GDM1 (cell line): ENCODE measurements around the gene TMIGD3.

ENCODE experiments used
- DNase-seq: peaks from one replicate; lab custom pipeline; 2025; lab: John Stamatoyannopoulos, UW

TMIGD3 gene

GRCh38 chr1:111475701-111476100, 27.7 kb downstream of the TMIGD3 start:
- DNase-seq = no peak

DNA sequence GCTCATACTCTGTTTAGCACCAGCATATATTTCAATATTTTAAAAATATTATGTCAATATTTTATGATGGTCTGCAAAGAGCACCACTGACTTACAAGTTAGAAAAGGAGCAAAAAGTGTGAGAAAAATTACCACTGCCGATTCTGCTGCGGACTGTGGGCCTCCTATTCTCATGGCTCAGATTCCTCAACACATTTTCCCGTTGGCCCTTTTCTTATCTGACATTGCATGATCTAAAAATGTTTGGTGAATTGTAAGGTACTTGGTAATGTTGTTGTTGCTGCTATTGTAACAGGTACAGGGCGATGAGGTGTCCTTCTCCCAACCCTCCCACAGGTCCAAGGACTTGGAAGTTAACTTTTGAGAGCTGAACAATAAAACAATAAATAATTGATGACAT, 28.9 kb downstream of the TMIGD3 start:
- DNase-seq = no peak

DNA sequence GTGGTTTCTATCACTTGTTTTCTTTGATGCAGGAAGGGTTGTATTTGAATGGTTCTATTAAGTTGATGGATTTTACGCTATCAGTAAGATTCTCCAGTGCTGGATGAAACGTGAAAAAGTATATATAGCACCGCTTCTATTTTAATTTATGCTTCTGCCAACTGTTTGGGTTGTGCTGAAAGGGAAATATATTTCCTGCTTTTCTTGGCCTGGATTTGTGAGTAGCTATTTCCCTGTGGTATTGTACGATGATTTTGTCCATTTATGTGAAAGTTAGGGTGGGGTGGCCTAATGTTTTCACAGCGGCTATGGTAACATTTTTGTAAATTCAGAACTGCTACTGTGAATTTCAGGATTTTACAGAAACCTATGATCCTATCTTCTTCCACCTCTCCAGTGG, 29.3 kb downstream of the TMIGD3 start:
- no peak for DNase-seq

- no peak for DNase-seq
Observed at GRCh38 chr1:111471538-111471937, 31.9 kb downstream of the TMIGD3 start.

DNA sequence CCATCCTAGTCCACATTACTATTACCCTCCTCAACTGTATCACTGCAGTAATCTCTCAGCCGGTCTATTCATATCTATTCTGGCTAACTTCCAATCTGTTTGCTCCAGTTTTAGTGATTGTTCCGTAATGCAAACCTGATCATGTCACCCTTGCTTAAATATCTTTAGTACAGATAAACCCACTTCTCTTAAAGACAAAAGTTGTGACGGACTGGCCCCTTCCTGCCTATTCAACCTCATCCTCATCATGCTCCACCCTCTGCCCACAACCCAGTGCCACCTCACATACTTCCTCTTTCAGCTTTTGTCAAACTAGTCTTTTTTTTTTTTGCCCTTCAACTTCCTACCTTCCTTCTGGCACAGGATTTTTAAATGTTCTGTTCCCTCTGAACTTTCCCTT, 32.4 kb downstream of the TMIGD3 start:
- DNase-seq = peak; percentile 89

DNA sequence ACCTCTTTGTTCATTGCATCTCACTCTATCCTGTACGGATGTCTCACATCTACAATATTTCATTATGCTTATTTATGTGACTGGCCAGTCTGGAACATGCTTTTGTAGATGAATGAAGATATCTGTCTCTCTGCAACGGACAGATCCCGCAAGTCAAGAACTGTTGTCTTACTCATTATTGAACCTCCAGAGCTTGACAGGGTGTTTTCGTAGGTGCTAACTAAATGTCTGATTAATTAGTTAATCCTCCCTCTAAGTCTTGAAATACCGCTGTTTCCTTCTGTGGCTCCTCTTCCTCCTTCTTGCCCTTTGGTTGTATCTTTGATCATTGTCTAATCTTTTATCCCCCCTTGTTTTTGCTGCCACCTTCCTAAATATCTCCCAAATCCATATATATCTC, 32.8 kb downstream of the TMIGD3 start:
- DNase-seq = no peak

DNA sequence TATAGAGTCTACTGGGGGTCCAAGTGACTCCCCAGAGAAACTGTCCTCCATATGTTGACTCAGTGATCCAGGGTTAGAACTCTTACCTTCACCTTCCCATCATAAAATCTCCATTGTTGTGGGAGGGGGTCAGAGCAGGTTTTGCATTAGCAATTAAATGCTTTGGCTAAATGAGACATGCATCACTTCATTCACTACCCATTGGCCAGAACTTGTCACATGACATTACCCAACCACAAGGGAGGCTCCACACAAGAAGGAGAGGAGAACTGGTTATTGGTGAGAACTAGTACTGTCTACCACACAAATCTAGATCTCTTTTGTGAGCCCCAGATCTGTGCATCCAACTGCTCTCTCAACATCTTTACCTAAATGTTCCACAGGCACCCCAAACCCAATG, 33.9 kb downstream of the TMIGD3 start:
- no peak for DNase-seq

- no peak for DNase-seq
Observed at GRCh38 chr1:111468717-111469100, 34.7 kb downstream of the TMIGD3 start.

GRCh38 chr1:111467865-111468716, 35.3 kb downstream of the TMIGD3 start:
- no peak for DNase-seq

DNA sequence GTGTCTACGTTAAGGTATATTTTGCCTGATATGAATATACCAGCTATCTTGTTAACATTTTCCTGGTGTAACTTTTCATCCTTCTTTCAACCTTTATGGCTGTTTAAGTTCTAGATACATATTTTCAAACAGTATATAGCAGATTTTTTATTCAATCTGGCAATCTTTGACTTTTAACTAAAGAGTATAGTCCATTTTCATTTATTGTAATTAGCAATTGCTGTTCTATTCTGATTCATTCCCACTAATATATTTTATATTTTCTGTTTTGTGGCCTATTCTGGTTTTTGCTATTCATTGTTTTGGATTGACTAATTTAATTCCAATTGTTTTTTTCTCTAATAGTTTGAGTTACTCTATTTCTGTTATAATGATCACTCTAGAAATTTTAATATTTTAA, 37.0 kb downstream of the TMIGD3 start:
- no peak for DNase-seq

DNA sequence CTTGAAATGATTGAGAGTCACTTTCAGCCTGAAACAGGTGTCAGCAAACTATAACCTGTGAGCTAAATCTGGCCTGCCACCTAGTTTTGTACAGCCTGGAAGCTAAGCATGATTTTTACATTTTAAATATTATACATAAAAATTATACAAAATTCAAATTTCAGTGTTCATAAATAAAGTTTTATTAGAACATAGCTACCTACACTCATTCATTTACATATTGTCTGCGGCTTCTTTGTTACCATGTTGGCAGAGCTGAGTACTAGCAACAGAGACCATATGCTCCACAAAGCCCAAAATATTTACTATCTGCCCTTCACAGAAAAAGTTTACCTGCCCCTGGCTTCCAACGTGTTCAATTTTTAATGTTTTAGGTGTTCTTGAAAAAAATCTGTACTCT, 37.7 kb downstream of the TMIGD3 start:
- no peak for DNase-seq

GRCh38 chr1:111463029-111463683, 40.3 kb downstream of the TMIGD3 start:
- DNase-seq = no peak

- no peak for DNase-seq
Observed at GRCh38 chr1:111462370-111463028, 40.9 kb downstream of the TMIGD3 start.

- DNase-seq = no peak
Observed at GRCh38 chr1:111461765-111462164, 41.7 kb downstream of the TMIGD3 start.

- no peak for DNase-seq
Observed at GRCh38 chr1:111455642-111456031, 47.8 kb downstream of the TMIGD3 start.

GRCh38 chr1:111454859-111455641, 48.4 kb downstream of the TMIGD3 start:
- no peak for DNase-seq

DNA sequence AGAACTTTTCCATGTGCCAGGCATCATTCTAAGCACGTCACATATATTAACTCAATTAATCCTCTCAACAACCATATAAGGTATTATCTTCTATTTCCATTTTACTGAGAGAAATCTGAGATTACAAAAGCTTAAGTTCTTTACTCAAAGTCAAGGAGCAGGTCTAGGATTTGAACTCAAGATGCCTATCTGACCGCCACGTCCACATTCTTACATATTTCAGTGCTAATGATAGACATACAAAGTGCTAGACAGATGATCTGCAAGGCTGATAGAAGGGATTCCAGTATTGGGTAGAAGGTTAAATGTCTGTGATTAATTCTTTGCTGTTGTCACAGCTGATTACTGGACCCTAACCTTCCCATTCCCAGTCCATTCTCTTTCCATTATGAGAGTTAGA, 49.7 kb downstream of the TMIGD3 start:
- no peak for DNase-seq

DNA sequence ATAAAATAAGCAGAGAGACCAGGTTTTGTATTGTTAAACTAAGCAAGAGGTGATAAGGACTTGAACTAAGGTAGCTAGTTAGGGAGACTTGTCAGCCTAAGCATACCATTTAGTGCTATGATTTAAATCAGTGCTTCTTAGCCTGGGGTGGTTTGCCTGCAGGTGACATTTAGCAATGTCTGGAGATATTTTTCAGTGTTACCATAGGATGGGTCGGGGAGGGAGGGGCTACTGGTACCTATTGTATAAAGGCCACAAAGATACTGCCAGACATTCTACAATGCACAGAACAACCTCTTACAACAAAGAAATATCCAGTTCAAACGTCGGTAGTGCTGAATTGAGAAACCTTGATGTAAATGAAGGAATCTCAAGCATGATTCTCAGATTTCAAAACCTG, 50.9 kb downstream of the TMIGD3 start:
- no peak for DNase-seq

DNA sequence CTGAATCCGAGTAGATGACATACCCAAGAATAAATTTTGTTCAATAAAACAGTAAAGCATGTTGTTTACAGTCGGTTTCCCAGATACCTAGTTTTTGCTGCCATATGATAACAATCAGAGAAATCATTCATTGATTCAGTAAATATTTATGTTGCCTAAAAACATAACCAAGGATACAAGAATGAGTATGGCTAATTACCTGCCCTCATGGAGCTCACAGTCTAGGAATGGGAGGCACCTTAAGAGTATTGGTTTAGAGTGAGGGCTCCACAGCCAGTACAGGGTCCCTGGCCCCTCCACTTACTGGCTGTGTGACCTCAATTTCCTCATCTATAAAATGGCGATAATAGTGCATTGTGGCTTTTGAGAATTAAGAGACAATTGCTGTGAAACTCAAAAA, 53.2 kb downstream of the TMIGD3 start:
- no peak for DNase-seq

GRCh38 chr1:111449703-111450017, 53.8 kb downstream of the TMIGD3 start:
- DNase-seq = no peak

GRCh38 chr1:111448918-111449702, 54.3 kb downstream of the TMIGD3 start, which contains the start of the genes ATP5PB and WDR77:
Gene ATP5PB (plus strand): TSS chr1:111449464. CDS start chr1:111449542, 78 bp downstream.
Gene WDR77 (minus strand): TSS chr1:111449256. CDS start chr1:111449169, 87 bp downstream.
- peak; percentile 96 for DNase-seq
